ENCODE measurements around the gene MALT1.

Gene MALT1

GRCh38 chr18:58631301-58631700, 40.0 kb upstream of the MALT1 start:
- Histone ChIP-seq H3K4me1 (ENCODE audit: low read length) (peaks cover 17% of the 10 kb centered on the region), H3K27me3 (ENCODE audit: low read depth, low read length) (peaks cover 22% of the 10 kb centered on the region), H3K79me2 (ENCODE audit: low read length) (no peaks in the 10 kb centered on the region), H3K4me3 (ENCODE audit: low read length) (no peak overlapping the region), H3K4me2 (ENCODE audit: low read length) (no peak overlapping the region), H2AFZ (ENCODE audit: low read depth, low read length) (no peak overlapping the region), H3K9ac (ENCODE audit: low read length) (no peak overlapping the region), H3K36me3 (replicated peaks; ENCODE audit: low read depth, low read length) (no peaks in the 10 kb centered on the region), H3K27ac (ENCODE audit: low read length) (no peak overlapping the region), H3K9me3 (ENCODE audit: insufficient read depth, low read length) (no peaks in the 10 kb centered on the region), H4K20me1 (ENCODE audit: insufficient read depth, low read length) (no peaks in the 10 kb centered on the region)
- TF ChIP-seq, protein P1, sequence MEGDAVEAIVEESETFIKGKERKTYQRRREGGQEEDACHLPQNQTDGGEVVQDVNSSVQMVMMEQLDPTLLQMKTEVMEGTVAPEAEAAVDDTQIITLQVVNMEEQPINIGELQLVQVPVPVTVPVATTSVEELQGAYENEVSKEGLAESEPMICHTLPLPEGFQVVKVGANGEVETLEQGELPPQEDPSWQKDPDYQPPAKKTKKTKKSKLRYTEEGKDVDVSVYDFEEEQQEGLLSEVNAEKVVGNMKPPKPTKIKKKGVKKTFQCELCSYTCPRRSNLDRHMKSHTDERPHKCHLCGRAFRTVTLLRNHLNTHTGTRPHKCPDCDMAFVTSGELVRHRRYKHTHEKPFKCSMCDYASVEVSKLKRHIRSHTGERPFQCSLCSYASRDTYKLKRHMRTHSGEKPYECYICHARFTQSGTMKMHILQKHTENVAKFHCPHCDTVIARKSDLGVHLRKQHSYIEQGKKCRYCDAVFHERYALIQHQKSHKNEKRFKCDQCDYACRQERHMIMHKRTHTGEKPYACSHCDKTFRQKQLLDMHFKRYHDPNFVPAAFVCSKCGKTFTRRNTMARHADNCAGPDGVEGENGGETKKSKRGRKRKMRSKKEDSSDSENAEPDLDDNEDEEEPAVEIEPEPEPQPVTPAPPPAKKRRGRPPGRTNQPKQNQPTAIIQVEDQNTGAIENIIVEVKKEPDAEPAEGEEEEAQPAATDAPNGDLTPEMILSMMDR (IDR thresholded peaks at IDR 0.05; ENCODE audit: low read depth, low read length): no peak
- TF ChIP-seq EZH2phosphoT487 (IDR thresholded peaks at IDR 0.05; ENCODE audit: low read depth): no peak

DNA sequence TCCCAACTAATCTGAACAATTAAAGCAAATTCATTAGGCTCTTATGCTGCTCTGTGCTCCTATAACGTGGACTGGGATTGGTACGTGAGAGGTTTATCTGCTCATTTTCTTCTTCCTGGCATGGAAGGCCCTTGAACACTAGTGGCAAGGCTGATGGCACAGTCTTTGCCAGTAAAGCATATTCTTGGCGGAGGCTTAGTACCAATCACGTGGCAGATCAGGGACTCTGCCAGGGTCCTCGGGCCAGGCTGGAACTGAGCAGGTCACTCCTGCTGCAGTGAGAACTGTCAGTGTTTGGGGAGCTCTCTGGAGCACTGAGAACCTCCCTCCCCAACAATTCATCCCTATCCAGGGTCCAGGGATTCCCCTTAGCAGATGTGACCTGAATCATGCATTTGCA, 38.7 kb upstream of the MALT1 start:
- Histone ChIP-seq H4K20me1 (ENCODE audit: insufficient read depth, low read length) (no peaks in the 10 kb centered on the region), H3K4me1 (ENCODE audit: low read length) (peaks cover 20% of the 10 kb centered on the region), H3K79me2 (ENCODE audit: low read length) (no peaks in the 10 kb centered on the region), H3K36me3 (replicated peaks; ENCODE audit: low read depth, low read length) (no peaks in the 10 kb centered on the region), H2AFZ (ENCODE audit: low read depth, low read length) (no peak overlapping the region), H3K9ac (ENCODE audit: low read length) (no peak overlapping the region), H3K27me3 (ENCODE audit: low read depth, low read length) (peaks cover 29% of the 10 kb centered on the region), H3K9me3 (ENCODE audit: insufficient read depth, low read length) (no peaks in the 10 kb centered on the region), H3K4me3 (ENCODE audit: low read length) (no peak overlapping the region), H3K4me2 (ENCODE audit: low read length) (no peak overlapping the region), H3K27ac (ENCODE audit: low read length) (no peak overlapping the region)
- TF ChIP-seq, protein P1 (IDR thresholded peaks at IDR 0.05; ENCODE audit: low read depth, low read length): no peak
- TF ChIP-seq EZH2phosphoT487 (IDR thresholded peaks at IDR 0.05; ENCODE audit: low read depth): no peak

DNA sequence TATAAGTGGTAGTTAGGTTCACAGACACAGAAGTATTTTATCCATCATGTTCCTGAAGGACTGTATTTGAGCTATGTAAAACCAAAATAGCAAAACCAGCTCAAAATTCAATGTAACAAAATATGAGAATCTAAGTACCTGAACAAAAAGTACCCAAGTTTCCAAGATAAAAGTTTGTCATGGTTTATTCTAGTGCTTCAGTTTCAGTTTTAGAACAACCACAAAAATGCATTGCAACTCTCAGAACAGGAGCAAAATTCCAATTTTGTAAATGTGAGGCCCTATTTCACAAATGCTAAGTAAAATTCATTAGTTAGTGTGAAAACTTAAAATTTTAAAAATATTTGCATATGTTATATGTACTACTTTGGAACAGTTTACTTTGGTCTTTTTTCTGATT, 37.4 kb upstream of the MALT1 start:
- no peaks in the 10 kb centered on the region for H3K36me3 ChIP-seq (replicated peaks; ENCODE audit: low read depth, low read length)
- no peak for TF ChIP-seq EZH2phosphoT487 (IDR thresholded peaks at IDR 0.05; ENCODE audit: low read depth)
- TF ChIP-seq, protein P1 (IDR thresholded peaks at IDR 0.05; ENCODE audit: low read depth, low read length): no peak
- peaks cover 33% of the 10 kb centered on the region for H3K4me1 ChIP-seq (ENCODE audit: low read length)
- H3K4me2 ChIP-seq (ENCODE audit: low read length): no peak overlapping the region
- no peaks in the 10 kb centered on the region for H3K9me3 ChIP-seq (ENCODE audit: insufficient read depth, low read length)
- H3K9ac ChIP-seq (ENCODE audit: low read length): no peak overlapping the region
- no peaks in the 10 kb centered on the region for H3K79me2 ChIP-seq (ENCODE audit: low read length)
- no peak overlapping the region for H3K27ac ChIP-seq (ENCODE audit: low read length)
- no peaks in the 10 kb centered on the region for H4K20me1 ChIP-seq (ENCODE audit: insufficient read depth, low read length)
- no peak overlapping the region for H2AFZ ChIP-seq (ENCODE audit: low read depth, low read length)
- no peak overlapping the region for H3K4me3 ChIP-seq (ENCODE audit: low read length)
- peaks cover 29% of the 10 kb centered on the region for H3K27me3 ChIP-seq (ENCODE audit: low read depth, low read length)

DNA sequence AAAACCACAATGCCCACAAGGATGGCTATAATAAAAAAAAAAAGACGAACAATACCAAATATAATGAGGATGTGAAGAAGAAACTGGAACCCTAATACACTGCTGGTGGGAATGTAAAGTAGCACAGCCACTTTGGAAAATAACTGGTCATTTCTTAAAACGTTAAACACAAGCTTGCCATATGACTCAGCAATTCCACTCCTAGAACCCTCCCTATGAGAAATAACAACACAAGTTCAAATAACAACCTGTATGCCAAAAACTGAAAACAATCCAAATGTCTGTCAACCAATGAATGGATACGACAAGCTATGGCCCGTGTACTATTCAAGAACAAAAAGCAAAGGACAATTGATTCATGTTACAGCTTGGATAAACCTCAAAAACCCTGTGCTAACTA, 35.4 kb upstream of the MALT1 start:
- Histone ChIP-seq H3K36me3 (replicated peaks; ENCODE audit: low read depth, low read length) (no peaks in the 10 kb centered on the region), H3K27me3 (ENCODE audit: low read depth, low read length) (peaks cover 15% of the 10 kb centered on the region; the same call in 1 of the 2 replicates), H3K4me3 (ENCODE audit: low read length) (no peak overlapping the region), H3K9me3 (ENCODE audit: insufficient read depth, low read length) (no peaks in the 10 kb centered on the region), H3K27ac (ENCODE audit: low read length) (no peak overlapping the region), H4K20me1 (ENCODE audit: insufficient read depth, low read length) (no peaks in the 10 kb centered on the region), H2AFZ (ENCODE audit: low read depth, low read length) (no peak overlapping the region), H3K4me2 (ENCODE audit: low read length) (no peak overlapping the region), H3K4me1 (ENCODE audit: low read length) (peaks cover 51% of the 10 kb centered on the region), H3K9ac (ENCODE audit: low read length) (no peak overlapping the region), H3K79me2 (ENCODE audit: low read length) (no peaks in the 10 kb centered on the region)
- TF ChIP-seq, protein P1 (IDR thresholded peaks at IDR 0.05; ENCODE audit: low read depth, low read length): no peak
- no peak for TF ChIP-seq EZH2phosphoT487 (IDR thresholded peaks at IDR 0.05; ENCODE audit: low read depth)

All from OCI-LY3 (cell line).